IPS-18c (cell line): ENCODE measurements around the gene FCHO2.
"Not testable (repeated sequence)": the region's sequence is repeated elsewhere in the genome, so short reads cannot be mapped to it uniquely, and the experiment has no call there.

Experiments
- H3K4me3 ChIP-seq: 2 replicates; pipeline ENCODE4 v1.7.0; 2013; ENCODE audit warnings: low read depth, mild to moderate bottlenecking, low read length, moderate library complexity; ENCODE audit not compliant: insufficient read depth
- H3K9me3 ChIP-seq: one replicate; pipeline ENCODE4 v1.6.1; 2013; ENCODE audit warnings: mild to moderate bottlenecking, low read length, moderate library complexity; ENCODE audit not compliant: control insufficient read depth, insufficient read depth

FCHO2 gene

GRCh38 chr5:73011612-73012011, 55.8 kb downstream of the FCHO2 start:
- not testable (repeated sequence) for H3K9me3 ChIP-seq, H3K4me3 ChIP-seq

GRCh38 chr5:73018892-73019291, 63.1 kb downstream of the FCHO2 start:
- Histone ChIP-seq H3K9me3 (no peaks in the 10 kb centered on the region), H3K4me3 (no peak overlapping the region)

- H3K9me3 ChIP-seq: no peaks in the 10 kb centered on the region
- no peak overlapping the region for H3K4me3 ChIP-seq
These were observed 63.9 kb downstream of the FCHO2 start for GRCh38 chr5:73019766-73020165.

- Histone ChIP-seq H3K4me3 (no peak overlapping the region), H3K9me3 (no peaks in the 10 kb centered on the region)
These were observed 66.8 kb downstream of the FCHO2 start for GRCh38 chr5:73022471-73023169.

GRCh38 chr5:73024946-73025544, 69.2 kb downstream of the FCHO2 start:
- not testable (repeated sequence) for H3K9me3 ChIP-seq, H3K4me3 ChIP-seq

GRCh38 chr5:73027361-73027760, 71.5 kb downstream of the FCHO2 start:
- no peaks in the 10 kb centered on the region for H3K9me3 ChIP-seq
- no peak overlapping the region for H3K4me3 ChIP-seq

GRCh38 chr5:73027816-73028215, 72.0 kb downstream of the FCHO2 start:
- H3K9me3 ChIP-seq: no peaks in the 10 kb centered on the region

GRCh38 chr5:73028991-73029595, 73.3 kb downstream of the FCHO2 start:
- Histone ChIP-seq H3K9me3 (no peaks in the 10 kb centered on the region), H3K4me3 (no peak overlapping the region)

More at GRCh38 chr5:73027816-73028215, 72.0 kb downstream of the FCHO2 start:
- H3K4me3 ChIP-seq: no peak overlapping the region

GRCh38 chr5:73030531-73030930, 74.7 kb downstream of the FCHO2 start:
- H3K9me3 ChIP-seq: no peaks in the 10 kb centered on the region
- no peak overlapping the region for H3K4me3 ChIP-seq

GRCh38 chr5:73030995-73031394, 75.2 kb downstream of the FCHO2 start:
- no peak overlapping the region for H3K4me3 ChIP-seq
- H3K9me3 ChIP-seq: no peaks in the 10 kb centered on the region

GRCh38 chr5:73031839-73032238, 76.0 kb downstream of the FCHO2 start:
- Histone ChIP-seq H3K4me3 (no peak overlapping the region), H3K9me3 (no peaks in the 10 kb centered on the region)

GRCh38 chr5:73032635-73033034, 76.8 kb downstream of the FCHO2 start:
- Histone ChIP-seq H3K9me3 (no peaks in the 10 kb centered on the region), H3K4me3 (no peak overlapping the region)

- H3K4me3 ChIP-seq: no peak overlapping the region
- no peaks in the 10 kb centered on the region for H3K9me3 ChIP-seq
These were observed 81.7 kb downstream of the FCHO2 start for GRCh38 chr5:73037545-73037944.

- no peak overlapping the region for H3K4me3 ChIP-seq
- no peaks in the 10 kb centered on the region for H3K9me3 ChIP-seq
These were observed 83.2 kb downstream of the FCHO2 start for GRCh38 chr5:73039082-73039481.

- Histone ChIP-seq H3K4me3 (no peak overlapping the region), H3K9me3 (no peaks in the 10 kb centered on the region)
These were observed 87.2 kb downstream of the FCHO2 start for GRCh38 chr5:73042993-73043392.

GRCh38 chr5:73044546-73044945, 88.7 kb downstream of the FCHO2 start:
- no peaks in the 10 kb centered on the region for H3K9me3 ChIP-seq

GRCh38 chr5:73045623-73046022, 89.8 kb downstream of the FCHO2 start:
- no peak overlapping the region for H3K4me3 ChIP-seq
- H3K9me3 ChIP-seq: no peaks in the 10 kb centered on the region

More at GRCh38 chr5:73044546-73044945, 88.7 kb downstream of the FCHO2 start:
- H3K4me3 ChIP-seq: no peak overlapping the region

- Histone ChIP-seq H3K9me3 (no peaks in the 10 kb centered on the region), H3K4me3 (no peak overlapping the region)
These were observed 105.8 kb downstream of the FCHO2 start for GRCh38 chr5:73061593-73061992.
